GM18868 (cell line): ENCODE measurements around the gene FLYWCH2.
"Not testable (repeated sequence)": the region's sequence is repeated elsewhere in the genome, so short reads cannot be mapped to it uniquely, and the experiment has no call there.

Experiments used
- ATAC-seq: cut with Tn5 transposase; IDR thresholded peaks from one replicate; pipeline ENCODE4 v1.9.1; 2021; ENCODE audit warnings: mild to moderate bottlenecking, moderate library complexity; ENCODE audit not compliant: unreplicated experiment

Gene FLYWCH2

DNA sequence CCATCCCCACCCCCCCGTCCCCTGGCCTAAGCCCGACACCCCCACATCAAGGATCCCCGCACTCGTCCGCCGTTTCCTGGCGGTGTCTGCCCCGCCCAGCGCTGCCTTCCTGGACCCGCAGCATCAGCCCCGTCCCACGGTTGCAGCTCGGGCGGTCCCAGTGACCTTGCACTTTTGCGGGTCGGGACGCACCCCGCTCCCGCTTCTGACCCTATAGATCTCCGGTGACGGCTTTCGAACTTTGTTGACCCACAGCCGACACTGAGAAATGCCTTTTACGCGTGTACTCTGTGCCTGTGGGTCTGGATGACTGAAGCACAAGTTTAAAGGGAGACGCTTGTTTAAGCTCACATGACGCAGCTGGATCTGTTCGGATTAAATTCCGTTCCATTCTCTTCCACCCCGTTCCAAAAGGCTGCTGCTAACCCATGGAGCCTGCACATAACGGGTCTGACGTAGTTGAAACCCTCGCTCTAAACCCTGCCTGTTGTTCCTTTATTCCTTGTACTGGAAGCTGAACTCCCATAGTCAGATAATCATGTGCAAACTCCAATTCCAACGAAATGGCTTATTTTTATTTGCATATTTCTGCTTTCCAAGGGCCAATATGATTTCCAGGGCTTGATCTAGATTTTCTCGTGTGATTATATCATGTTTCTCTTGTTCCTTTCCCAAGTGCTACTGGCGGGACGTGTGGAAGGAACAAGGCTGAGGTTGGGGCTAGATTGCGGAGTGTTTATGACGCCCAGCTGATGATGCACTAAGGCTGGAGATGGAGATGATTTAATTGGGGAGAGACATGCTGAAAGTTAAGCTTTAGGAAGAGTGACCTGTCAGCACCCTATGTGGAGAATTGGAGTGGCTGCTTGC, 29.6 kb downstream of the FLYWCH2 start:
- ATAC-seq = peak; percentile 7

DNA sequence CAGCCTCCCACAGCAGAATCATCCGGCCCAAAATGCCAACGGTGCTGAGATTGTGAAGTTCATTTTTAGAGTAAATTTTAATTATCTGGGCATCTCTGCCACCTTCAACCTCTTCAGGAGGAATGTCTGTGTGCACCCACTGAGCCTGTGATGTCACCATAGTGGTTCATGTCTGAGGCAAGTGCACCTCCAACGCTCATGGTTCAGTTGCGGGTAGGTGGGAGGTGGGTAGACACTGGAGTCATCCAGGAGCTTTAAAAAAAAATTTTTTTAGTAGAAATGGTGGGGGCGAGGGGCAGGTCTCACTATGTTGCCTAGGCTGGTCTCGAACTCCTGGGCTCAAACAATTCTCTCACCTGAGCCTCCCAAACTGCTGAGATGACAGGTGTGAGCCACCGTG, 30.6 kb downstream of the FLYWCH2 start:
- no peak for ATAC-seq

GRCh38 chr16:2914233-2914632, 31.2 kb downstream of the FLYWCH2 start:
- ATAC-seq = no peak

DNA sequence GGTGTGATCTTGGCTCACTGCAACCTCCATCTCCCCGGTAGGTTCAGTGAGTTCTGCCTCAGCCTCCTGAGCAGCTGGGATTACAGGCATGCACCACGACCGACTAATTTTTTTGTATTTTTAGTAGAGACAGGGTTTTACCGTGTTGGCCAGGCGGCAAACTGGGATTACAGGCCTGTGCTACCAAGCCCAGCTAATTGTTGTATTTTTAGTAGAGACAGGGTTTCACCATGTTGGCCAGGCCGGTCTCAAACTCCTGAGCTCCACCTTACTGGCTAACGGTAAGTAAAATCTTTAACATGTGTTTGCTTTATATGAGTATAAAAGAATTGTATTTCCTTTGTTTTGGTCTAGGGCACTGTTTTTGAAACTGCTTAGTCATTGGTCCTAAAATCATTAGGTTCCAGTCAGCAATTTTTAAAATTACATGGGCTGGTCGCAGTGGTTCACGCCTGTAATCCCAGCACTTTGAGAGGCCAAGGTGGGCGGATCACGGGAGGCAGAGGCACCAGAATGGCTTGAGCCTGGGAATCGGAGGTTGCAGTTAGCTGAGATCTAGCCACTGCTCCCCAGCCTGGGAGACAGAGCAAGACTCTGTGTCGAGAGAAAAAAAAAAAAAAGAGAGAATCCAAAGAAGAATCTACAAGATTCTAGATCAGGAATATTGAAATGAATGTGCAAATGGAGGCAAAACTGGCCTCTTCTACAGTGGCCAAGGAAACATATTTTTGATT, 32.3 kb downstream of the FLYWCH2 start:
- no peak for ATAC-seq

DNA sequence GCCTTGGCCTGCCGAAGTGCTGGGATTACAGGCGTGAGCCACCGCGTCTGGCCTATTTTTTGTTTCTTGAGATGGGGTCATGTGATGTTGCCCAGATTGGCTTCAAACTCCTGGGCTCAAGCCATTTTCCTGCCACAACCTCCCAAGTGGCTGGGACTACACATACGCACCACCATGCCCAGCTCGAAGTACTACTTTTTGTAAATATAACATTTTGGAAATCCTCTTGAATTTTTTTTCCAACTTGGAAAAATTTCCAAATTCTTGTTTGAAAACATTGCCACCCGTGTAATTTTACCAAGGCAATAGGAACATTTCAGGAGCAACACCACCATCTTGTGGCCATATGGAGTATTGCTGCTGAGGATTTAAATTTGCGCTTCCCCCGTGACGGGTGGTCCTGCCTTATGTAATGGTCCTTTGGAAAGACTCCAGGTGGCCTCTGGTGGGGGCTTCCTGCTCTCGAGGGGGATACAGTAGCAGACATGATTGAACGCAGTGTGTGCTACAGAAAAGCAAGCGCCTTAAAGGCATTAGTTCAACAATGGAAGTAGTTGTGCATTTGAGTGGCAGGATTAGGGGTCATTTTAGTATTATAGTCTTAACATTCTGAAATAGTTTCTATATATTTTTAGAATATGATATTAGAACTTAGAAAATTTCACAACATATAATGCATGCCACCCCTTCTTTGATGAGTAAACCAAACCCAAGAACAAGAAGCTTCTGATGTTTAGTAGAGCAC, 36.7 kb downstream of the FLYWCH2 start:
- ATAC-seq = no peak

- ATAC-seq = no peak
Measured at GRCh38 chr16:2923481-2923880, 40.5 kb downstream of the FLYWCH2 start.

DNA sequence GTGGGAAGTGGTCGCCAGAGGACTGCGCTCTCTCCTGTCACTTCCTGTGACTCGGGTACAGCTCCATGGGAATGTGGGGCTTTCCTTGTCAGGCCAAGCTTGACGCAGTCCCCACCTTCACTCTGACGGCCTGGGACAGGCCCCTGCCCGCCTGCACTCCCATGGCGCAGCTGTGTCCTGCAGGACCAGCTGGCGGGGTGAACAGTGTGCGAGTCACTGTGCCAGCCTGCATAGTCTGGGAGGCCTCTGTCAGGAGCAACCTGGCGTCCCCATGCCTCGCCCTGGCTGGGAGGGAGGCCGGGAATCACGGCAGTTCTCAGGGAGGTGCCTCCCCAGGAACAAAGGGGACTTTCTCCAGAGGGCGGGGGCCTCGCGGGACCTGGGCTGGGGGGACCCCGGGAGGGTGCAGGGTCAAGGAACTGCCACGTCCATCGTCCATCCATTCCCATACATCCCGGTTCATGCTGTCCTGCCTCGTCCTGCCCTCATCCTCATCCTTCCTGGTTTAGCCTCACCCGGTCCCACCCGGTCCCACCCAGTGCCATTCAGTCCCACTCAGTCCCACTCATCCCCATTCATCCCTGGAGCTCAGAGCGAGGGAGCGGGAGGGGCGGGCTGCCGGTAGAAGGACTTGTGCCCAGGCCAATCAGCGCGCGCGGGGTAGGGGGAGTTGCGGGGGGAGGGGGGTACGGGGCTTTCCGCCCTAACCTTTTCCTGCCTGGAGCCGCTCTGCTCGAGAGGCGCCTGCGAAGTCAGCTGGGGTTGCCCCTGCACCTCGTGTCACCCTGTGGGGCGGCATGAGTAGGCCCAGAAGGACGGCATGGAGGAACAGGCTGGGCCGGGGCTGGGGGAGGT, 42.1 kb downstream of the FLYWCH2 start:
- no peak for ATAC-seq

DNA sequence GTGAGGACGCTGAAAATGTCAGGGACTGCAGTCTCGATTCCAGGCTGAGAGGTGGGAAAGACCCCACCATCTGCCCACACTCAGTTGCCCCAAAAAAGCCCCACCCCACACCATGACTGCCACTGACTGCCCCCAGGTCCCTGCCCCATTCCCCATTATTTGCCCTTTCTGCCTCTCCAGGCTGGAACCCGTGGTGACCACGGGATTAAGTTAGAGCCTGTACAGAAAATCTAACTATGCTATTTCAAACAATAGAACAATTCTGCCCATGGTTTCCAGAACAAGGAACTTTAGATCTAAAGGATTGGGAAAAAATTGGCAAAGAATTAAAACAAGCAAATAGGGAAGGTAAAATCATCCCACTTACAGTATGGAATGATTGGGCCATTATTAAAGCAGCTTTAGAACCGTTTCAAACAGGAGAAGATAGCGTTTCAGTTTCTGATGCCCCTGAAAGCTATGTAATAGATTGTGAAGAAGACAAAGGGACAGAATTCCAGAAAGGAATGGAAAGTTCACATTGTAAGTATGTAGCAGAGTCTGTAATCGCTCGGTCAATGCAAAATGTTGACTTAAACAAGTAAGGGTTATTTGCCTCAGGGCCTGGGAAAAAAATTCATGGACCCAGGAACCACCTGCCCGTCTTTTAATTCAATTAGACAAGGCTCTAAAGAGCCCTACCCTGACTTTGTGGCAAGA, 43.1 kb downstream of the FLYWCH2 start:
- ATAC-seq = no peak

DNA sequence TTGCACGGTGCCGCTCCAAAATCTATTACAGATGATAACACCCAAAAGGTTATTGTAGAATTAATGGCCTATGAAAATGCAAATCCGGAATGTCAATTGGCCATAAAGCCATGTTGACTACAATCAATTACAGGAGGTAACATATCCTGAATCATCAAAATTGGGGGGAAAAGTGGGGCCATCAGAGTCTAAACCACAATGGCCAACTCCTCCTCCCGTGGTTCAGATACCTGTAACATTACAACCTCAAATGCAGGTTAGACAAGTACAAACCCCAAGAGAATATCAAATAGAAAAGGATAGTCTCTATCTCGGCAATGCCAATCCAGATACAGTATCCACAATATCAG, 43.6 kb downstream of the FLYWCH2 start:
- ATAC-seq = no peak

DNA sequence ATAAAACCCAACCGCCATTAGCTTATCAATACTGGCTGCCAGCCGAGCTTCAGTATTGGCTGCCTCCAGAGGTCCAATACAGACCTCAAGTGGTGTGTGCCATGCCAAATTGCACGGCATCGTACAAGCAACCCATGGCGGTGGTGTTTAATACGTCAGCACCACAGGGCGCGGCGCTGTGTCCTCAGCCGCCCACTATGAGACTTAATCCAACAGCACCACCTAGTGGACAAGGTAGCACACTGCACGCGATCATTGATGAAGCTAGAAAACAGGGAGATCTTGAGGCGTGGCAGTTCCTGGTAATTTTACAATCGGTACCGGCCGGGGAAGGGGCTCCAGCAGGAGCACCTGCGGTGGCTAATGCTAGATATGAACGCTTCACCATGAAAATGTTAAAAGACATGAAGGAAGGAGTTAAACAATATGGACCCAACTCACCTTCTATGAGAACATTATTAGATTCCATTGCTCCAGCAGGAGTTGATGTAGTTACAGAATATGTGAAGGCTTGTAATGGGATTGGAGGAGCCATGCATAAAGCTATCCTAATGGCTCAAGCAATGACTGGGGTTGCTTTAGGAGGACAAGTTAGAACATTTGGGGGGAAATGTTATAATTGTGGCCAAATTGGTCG, 44.1 kb downstream of the FLYWCH2 start:
- peak; percentile 64 for ATAC-seq

- not testable (repeated sequence) for ATAC-seq
Measured at GRCh38 chr16:2928151-2928550, 45.1 kb downstream of the FLYWCH2 start.

DNA sequence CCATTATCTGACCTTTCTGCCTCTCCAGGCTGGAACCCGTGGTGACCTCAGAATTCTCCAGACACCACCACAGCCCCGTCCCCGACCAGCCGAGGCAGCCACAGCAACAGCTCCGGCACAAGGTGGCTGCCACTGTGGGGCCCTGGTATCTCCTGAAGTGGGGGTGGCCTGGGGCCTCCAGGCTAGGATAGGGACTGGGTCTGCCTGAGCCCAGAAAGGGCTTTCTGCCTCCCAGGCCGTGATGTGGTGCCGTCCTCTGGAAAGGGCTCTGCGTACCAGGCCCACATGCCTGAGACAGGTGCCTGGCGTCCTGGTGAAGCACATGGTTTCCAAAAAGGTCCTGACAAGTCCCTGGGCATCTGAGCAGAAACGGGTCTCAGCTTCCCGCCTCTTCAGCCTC, 45.8 kb downstream of the FLYWCH2 start:
- ATAC-seq = no peak

DNA sequence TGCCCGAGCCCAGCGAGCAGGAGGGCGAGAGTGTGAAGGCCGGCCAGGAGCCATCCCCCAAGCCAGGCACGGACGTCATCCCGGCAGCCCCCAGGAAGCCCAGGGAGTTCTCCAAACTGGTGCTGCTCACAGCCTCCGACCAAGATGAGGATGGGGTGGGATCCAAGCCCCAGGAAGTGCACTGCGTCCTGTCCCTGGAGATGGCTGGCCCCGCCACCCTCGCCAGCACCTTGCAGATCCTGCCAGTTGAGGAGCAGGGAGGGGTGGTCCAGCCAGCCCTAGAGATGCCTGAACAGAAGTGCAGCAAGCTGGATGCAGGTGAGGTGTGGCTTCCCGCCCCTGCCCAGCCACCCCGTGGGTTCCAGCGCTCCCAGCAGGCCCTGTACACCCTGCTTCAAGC, 46.7 kb downstream of the FLYWCH2 start:
- no peak for ATAC-seq

DNA sequence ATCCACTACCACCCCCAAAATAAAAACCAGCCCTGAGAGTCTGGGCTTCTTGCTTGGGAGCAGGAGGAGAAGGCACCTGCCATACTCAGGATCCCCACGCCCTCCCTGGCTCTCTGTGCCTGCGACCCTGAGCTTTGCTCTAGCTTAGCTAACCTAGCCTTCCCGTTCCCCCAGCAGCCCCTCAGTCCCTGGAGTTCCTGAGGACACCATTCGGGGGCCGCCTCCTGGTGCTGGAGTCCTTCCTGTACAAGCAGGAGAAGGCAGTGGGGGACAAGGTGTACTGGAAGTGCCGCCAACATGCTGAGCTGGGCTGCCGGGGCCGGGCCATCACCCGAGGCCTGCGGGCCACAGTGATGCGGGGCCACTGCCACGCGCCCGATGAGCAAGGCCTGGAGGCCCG, 47.2 kb downstream of the FLYWCH2 start:
- ATAC-seq = no peak

- not testable (repeated sequence) for ATAC-seq
Measured at GRCh38 chr16:2931231-2931914, 48.4 kb downstream of the FLYWCH2 start.

DNA sequence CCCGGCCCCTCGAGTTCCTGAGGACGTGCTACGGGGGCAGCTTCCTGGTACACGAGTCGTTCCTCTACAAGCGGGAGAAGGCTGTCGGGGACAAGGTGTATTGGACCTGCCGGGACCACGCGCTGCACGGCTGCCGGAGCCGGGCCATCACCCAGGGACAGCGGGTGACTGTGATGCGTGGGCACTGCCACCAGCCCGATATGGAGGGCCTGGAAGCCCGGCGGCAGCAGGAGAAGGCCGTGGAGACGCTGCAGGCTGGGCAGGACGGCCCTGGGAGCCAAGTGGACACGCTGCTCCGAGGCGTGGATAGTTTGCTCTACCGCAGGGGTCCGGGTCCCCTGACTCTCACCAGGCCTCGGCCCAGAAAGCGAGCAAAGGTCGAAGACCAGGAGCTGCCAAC, 50.1 kb downstream of the FLYWCH2 start:
- no peak for ATAC-seq

- no peak for ATAC-seq
Measured at GRCh38 chr16:2933701-2934100, 50.7 kb downstream of the FLYWCH2 start.

GRCh38 chr16:2934450-2934849, 51.4 kb downstream of the FLYWCH2 start:
- no peak for ATAC-seq

DNA sequence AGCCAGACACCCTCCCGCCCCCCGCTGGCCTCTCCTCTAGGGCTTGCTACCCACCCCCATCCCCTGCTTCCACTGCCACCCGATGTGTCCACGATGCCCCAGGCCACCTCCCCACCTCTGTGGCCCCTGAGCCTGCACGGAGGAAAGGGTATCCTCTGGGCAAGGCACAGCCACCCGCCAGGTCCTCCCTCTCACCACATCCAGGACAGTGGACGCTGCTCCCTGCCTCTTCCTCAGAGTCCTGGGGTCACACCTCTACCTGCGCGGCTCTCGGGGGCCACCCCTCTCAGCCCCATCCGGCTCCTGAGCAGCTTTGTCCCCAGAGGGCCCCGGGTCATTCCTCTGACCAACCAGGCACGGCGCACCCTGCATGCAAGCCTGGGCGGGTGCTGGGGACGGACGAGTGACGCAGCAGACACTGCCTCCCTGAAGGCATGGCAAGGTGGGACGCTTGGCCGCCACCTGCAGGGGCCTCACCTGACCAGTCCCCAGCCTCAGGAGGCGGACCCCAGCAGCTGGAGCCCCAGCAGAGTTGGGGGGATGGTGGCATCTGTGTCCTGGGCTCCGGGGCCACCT, 53.5 kb downstream of the FLYWCH2 start:
- no peak for ATAC-seq
